Measurements from ENCODE around the gene THEM4.
"Not testable (repeated sequence)": the region's sequence is repeated elsewhere in the genome, so short reads cannot be mapped to it uniquely, and the experiment has no call there.

THEM4 gene

GRCh38 chr1:151881479-151881878, 27.8 kb downstream of the THEM4 start:
- no peak for DNase-seq (ENCODE audit: low spot score)
- Histone ChIP-seq H3K27ac (no peak overlapping the region), H3K4me3 (no peak overlapping the region)
- TF ChIP-seq, protein P1, sequence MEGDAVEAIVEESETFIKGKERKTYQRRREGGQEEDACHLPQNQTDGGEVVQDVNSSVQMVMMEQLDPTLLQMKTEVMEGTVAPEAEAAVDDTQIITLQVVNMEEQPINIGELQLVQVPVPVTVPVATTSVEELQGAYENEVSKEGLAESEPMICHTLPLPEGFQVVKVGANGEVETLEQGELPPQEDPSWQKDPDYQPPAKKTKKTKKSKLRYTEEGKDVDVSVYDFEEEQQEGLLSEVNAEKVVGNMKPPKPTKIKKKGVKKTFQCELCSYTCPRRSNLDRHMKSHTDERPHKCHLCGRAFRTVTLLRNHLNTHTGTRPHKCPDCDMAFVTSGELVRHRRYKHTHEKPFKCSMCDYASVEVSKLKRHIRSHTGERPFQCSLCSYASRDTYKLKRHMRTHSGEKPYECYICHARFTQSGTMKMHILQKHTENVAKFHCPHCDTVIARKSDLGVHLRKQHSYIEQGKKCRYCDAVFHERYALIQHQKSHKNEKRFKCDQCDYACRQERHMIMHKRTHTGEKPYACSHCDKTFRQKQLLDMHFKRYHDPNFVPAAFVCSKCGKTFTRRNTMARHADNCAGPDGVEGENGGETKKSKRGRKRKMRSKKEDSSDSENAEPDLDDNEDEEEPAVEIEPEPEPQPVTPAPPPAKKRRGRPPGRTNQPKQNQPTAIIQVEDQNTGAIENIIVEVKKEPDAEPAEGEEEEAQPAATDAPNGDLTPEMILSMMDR (IDR thresholded peaks at IDR 0.05) = no peak

- TF ChIP-seq, protein P1 (IDR thresholded peaks at IDR 0.05) = no peak
- H3K4me3 ChIP-seq = no peak overlapping the region
- DNase-seq (ENCODE audit: low spot score) = no peak
- H3K27ac ChIP-seq = no peak overlapping the region
Measured at GRCh38 chr1:151875419-151876097, 33.8 kb downstream of the THEM4 start.

GRCh38 chr1:151872776-151873175, 36.5 kb downstream of the THEM4 start:
- not testable (repeated sequence) for DNase-seq (ENCODE audit: low spot score); H3K4me3 ChIP-seq; H3K27ac ChIP-seq

GRCh38 chr1:151871284-151872030, 37.9 kb downstream of the THEM4 start:
- no peak for DNase-seq (ENCODE audit: low spot score)
- TF ChIP-seq, protein P1 (IDR thresholded peaks at IDR 0.05) = no peak
- no peak overlapping the region for H3K4me3 ChIP-seq
- no peak overlapping the region for H3K27ac ChIP-seq

DNA sequence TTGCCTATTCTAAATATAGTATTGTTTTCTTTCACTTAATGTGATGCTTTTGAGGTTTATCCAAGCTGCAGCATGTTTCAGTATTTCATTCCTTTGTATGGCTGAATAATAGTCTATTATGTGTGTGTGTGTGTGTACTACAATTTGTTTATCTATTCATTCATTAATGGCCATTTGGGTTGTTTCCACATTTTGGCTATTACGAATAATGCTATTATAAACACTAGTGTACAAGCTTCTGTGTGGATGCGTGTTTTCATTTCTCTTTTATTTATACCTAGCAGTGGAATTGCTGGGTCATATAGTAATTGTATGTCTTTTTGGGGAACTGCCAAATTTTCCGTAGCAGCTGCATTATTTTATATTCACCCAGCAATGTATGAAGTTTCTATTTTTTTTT, 40.8 kb downstream of the THEM4 start:
- no peak overlapping the region for H3K27ac ChIP-seq
- H3K4me3 ChIP-seq = no peak overlapping the region
- no peak for DNase-seq (ENCODE audit: low spot score)
- TF ChIP-seq, protein P1 (IDR thresholded peaks at IDR 0.05) = no peak

DNA sequence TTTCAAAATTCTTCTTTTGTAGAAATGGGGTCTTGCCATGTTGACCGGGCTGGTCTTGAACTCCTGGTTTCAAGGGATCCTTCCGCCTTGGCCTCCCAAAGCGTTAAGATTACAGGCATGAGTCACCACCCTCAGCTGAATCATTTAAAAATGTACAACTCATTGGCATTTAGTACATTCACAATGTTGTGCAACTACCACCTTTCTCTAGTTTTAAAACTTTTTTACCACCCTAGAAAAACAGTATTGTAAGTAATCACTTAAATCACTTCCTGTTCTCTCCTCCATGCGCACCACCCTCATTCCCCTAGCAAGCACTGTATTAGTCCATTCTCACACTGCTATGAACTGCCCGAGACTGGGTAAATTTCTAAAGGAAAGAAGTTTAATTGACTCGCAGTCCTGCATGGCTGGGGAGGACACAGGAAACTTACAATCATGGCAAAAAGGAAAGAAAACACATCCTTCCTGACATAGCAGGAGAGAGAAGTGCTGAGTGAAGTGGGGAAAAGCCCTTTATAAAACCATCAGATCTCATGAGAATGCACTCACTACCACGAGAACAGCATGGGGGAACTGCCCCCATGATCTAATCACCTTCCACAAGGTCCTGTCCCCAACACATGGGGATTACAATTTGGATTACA, 41.4 kb downstream of the THEM4 start:
- H3K27ac ChIP-seq = no peak overlapping the region
- TF ChIP-seq, protein P1 (IDR thresholded peaks at IDR 0.05) = no peak
- H3K4me3 ChIP-seq = no peak overlapping the region
- no peak for DNase-seq (ENCODE audit: low spot score)

DNA sequence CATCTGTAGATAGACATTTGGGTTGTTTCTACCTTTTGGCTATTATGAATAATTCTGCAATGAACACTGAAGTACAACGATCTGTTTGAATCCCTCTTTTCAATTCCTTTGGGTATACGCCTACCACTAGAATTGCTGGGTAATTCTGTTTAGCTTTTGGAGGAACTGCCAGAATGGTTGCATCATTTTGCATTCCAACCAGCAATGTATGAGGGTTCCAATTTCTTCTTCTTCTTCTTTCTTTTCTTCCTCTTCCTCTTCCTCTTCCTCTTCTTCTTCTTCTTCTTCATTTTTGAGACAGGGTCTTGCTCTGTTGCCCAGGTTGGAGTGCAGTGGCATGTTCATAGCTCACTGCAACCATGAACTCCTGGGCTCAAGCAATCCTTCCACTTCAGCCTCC, 42.0 kb downstream of the THEM4 start:
- no peak overlapping the region for H3K27ac ChIP-seq
- DNase-seq (ENCODE audit: low spot score) = no peak
- TF ChIP-seq, protein P1 (IDR thresholded peaks at IDR 0.05) = no peak
- no peak overlapping the region for H3K4me3 ChIP-seq

All from coronary artery (tissue), 2 donors.